GM18870 (cell line): ENCODE results near the gene DRD2.

Experiments
- ATAC-seq: cut with Tn5 transposase; IDR thresholded peaks from one replicate; pipeline ENCODE4 v1.9.1; 2021; ENCODE audit warnings: moderate library complexity; ENCODE audit not compliant: unreplicated experiment

Gene DRD2

GRCh38 chr11:113377681-113378412 is 97.4 kb downstream of the DRD2 start:
- ATAC-seq, result no peak

GRCh38 chr11:113376156-113376555 is 99.0 kb downstream of the DRD2 start:
- ATAC-seq, result no peak

- no peak for ATAC-seq
Observed at GRCh38 chr11:113375402-113375801, 99.8 kb downstream of the DRD2 start.

GRCh38 chr11:113373981-113374560 is 101.1 kb downstream of the DRD2 start:
- ATAC-seq, result no peak

- no peak for ATAC-seq
Observed at GRCh38 chr11:113373306-113373705, 101.9 kb downstream of the DRD2 start.

- no peak for ATAC-seq
Observed at GRCh38 chr11:113372309-113372708, 102.9 kb downstream of the DRD2 start.

- no peak for ATAC-seq
Observed at GRCh38 chr11:113370634-113371033, 104.6 kb downstream of the DRD2 start.

GRCh38 chr11:113369411-113369810 is 105.8 kb downstream of the DRD2 start:
- no peak for ATAC-seq

- ATAC-seq, result no peak
Observed at GRCh38 chr11:113365895-113366294, 109.3 kb downstream of the DRD2 start.

GRCh38 chr11:113363996-113364641 is 111.1 kb downstream of the DRD2 start:
- no peak for ATAC-seq

- no peak for ATAC-seq
Observed at GRCh38 chr11:113363406-113363805, 111.8 kb downstream of the DRD2 start.
